ENCODE data around the gene TMEM132E. TPM values are rescaled to one million over a fixed set of nuclear protein-coding genes. Genes with fewer than 3 reads are reported as not detected.

The TMEM132E gene
- total RNA-seq, 4 donors from 2014 or later = 0.08 TPM; not detected in 3

DNA sequence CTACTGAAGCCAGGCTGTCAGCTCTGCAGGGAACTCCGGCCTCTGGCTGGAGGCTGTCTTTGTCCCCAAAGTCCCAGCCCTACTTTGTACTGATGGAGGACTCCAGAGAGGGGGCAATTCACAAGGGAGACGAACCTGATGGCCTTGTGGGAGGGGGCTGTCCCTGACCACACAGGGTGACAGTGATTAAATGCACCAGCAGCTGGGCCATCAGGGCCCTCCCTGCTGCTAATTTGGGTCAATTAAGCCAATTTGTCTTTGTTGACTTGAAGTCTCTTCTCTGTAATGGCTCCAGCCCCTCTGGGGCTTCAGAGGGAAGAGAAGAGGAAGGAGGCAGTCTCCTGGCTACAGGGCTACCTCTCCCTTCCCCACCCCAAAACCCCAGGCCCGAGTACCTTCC, 22.0 kb downstream of the TMEM132E start:
- Histone ChIP-seq H3K4me1 (no peaks in the 10 kb centered on the region), H3K4me3 (no peak overlapping the region), H3K9me3 (no peaks in the 10 kb centered on the region), H3K27ac (no peak overlapping the region), H3K27me3 (peaks cover 2% of the 10 kb centered on the region), H3K36me3 (no peaks in the 10 kb centered on the region)
- 65% methylated on average over 3 of the region's 3 CpGs for WGBS
- TF ChIP-seq EP300 (IDR thresholded peaks at IDR 0.05) (no peak), POLR2AphosphoS5 (IDR thresholded peaks at IDR 0.05) (no peak), POLR2A (IDR thresholded peaks at IDR 0.05) (no peak)
- TF ChIP-seq, protein P1, sequence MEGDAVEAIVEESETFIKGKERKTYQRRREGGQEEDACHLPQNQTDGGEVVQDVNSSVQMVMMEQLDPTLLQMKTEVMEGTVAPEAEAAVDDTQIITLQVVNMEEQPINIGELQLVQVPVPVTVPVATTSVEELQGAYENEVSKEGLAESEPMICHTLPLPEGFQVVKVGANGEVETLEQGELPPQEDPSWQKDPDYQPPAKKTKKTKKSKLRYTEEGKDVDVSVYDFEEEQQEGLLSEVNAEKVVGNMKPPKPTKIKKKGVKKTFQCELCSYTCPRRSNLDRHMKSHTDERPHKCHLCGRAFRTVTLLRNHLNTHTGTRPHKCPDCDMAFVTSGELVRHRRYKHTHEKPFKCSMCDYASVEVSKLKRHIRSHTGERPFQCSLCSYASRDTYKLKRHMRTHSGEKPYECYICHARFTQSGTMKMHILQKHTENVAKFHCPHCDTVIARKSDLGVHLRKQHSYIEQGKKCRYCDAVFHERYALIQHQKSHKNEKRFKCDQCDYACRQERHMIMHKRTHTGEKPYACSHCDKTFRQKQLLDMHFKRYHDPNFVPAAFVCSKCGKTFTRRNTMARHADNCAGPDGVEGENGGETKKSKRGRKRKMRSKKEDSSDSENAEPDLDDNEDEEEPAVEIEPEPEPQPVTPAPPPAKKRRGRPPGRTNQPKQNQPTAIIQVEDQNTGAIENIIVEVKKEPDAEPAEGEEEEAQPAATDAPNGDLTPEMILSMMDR (IDR thresholded peaks at IDR 0.05) = no peak
- DNase-seq (ENCODE audit: low spot score in 2 of 2) = no peak

DNA sequence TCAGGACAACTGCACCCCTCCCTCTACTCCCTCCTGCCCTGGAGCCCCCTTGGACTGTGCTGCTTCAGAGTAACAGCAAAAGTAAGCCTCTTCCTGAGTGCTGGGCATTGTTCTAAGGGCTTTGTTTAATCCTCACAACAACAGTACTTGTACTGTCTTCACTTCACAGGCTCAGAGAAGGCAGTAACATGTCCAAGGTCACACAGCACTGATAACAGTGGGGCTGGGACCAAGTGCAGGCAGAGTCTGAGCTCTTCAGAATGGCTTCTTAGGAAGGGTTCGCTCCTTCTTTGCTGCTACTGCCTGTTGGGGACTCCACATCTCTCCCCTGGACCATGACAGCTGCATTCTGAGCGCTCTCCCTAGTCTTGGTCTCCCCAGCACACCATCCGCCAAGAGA, 24.6 kb downstream of the TMEM132E start:
- no peak overlapping the region for H3K27ac ChIP-seq
- TF ChIP-seq EP300 (IDR thresholded peaks at IDR 0.05) (no peak), POLR2A (IDR thresholded peaks at IDR 0.05) (no peak), POLR2AphosphoS5 (IDR thresholded peaks at IDR 0.05) (no peak)
- TF ChIP-seq, protein P1 (IDR thresholded peaks at IDR 0.05) = no peak
- no peak for DNase-seq (ENCODE audit: low spot score in 2 of 2)
- no peaks in the 10 kb centered on the region for H3K36me3 ChIP-seq
- H3K4me3 ChIP-seq = no peak overlapping the region
- 100% methylated on average over 3 of the region's 3 CpGs for WGBS
- H3K27me3 ChIP-seq = peaks cover 27% of the 10 kb centered on the region
- H3K9me3 ChIP-seq = no peaks in the 10 kb centered on the region
- no peaks in the 10 kb centered on the region for H3K4me1 ChIP-seq

GRCh38 chr17:34606763-34607162, 27.4 kb downstream of the TMEM132E start:
- H3K27me3 ChIP-seq = peaks cover 55% of the 10 kb centered on the region

GRCh38 chr17:34607917-34608316, 28.5 kb downstream of the TMEM132E start:
- H3K4me3 ChIP-seq = no peak overlapping the region
- no peak overlapping the region for H3K27ac ChIP-seq
- no peaks in the 10 kb centered on the region for H3K36me3 ChIP-seq
- DNase-seq (ENCODE audit: low spot score in 2 of 2) = no peak
- H3K27me3 ChIP-seq = peaks cover 57% of the 10 kb centered on the region
- 73% methylated on average over 4 of the region's 4 CpGs for WGBS
- peaks cover 2% of the 10 kb centered on the region for H3K4me1 ChIP-seq
- no peak for TF ChIP-seq EP300 (IDR thresholded peaks at IDR 0.05)
- TF ChIP-seq, protein P1 (IDR thresholded peaks at IDR 0.05) = no peak
- no peak for TF ChIP-seq POLR2A (IDR thresholded peaks at IDR 0.05)
- TF ChIP-seq POLR2AphosphoS5 (IDR thresholded peaks at IDR 0.05) = no peak
- no peaks in the 10 kb centered on the region for H3K9me3 ChIP-seq

More at GRCh38 chr17:34606763-34607162, 27.4 kb downstream of the TMEM132E start:
- H3K9me3 ChIP-seq = no peaks in the 10 kb centered on the region
- no peaks in the 10 kb centered on the region for H3K36me3 ChIP-seq
- DNase-seq (ENCODE audit: low spot score in 2 of 2) = no peak
- TF ChIP-seq, protein P1 (IDR thresholded peaks at IDR 0.05) = no peak
- no peaks in the 10 kb centered on the region for H3K4me1 ChIP-seq
- no peak overlapping the region for H3K4me3 ChIP-seq
- no peak overlapping the region for H3K27ac ChIP-seq
- 49% methylated on average over 5 of the region's 5 CpGs for WGBS

DNA sequence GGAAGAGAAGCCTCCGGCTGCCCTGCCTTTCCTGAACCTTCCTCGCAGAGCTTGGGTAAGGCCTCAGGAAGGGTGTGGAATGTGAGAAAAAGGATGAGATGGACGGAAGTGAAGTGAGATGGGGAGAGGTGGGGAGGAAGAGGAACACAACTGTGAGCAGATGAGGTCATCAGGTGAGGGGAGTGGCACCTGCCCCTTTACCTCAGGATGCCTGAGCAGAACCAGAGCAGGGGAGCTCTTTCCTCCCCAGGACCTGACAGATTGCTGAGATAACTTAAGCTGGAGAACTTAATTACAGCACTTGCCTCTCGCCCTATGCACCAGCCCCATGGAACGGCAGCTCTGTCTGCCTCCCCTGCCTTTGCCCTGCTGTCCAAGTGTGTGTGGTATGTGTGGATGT, 29.8 kb downstream of the TMEM132E start:
- no peak overlapping the region for H3K4me3 ChIP-seq
- no peak for DNase-seq (ENCODE audit: low spot score in 2 of 2)
- 62% methylated on average over 5 of the region's 5 CpGs for WGBS
- H3K4me1 ChIP-seq = peaks cover 6% of the 10 kb centered on the region
- no peak overlapping the region for H3K27ac ChIP-seq
- H3K36me3 ChIP-seq = no peaks in the 10 kb centered on the region
- no peaks in the 10 kb centered on the region for H3K9me3 ChIP-seq
- no peak for TF ChIP-seq POLR2A (IDR thresholded peaks at IDR 0.05)
- TF ChIP-seq, protein P1 (IDR thresholded peaks at IDR 0.05) = no peak
- TF ChIP-seq EP300 (IDR thresholded peaks at IDR 0.05) = no peak
- no peak for TF ChIP-seq POLR2AphosphoS5 (IDR thresholded peaks at IDR 0.05)
- peaks cover 63% of the 10 kb centered on the region for H3K27me3 ChIP-seq

Measured in suprapubic skin (tissue), 4 donors.